Smooth muscle cell (in vitro differentiated cells): ENCODE results near the gene FAAP20. TPM values are rescaled to one million over a fixed set of nuclear protein-coding genes. Genes with fewer than 3 reads are reported as not detected.

Source experiments
- DNase-seq: peaks from one replicate; lab custom pipeline; 2025; ENCODE audit not compliant: unreplicated experiment; lab: John Stamatoyannopoulos, UW
- H2AFZ ChIP-seq: fragments of 200-600 bp; sonication (generic); 2 replicates; pipeline ENCODE4 v1.6.0; 2016; ENCODE audit warnings: antibody characterized with exemption, low read depth, mild to moderate bottlenecking
- H3F3A ChIP-seq: fragments of 200-600 bp; sonication (generic); 2 replicates; pipeline ENCODE4 v1.6.0; 2017; ENCODE audit warnings: antibody characterized with exemption, low read depth
- H3K27ac ChIP-seq: fragments of 200-600 bp; sonication (generic); 2 replicates; pipeline ENCODE4 v1.5.1; 2016; ENCODE audit warnings: low read depth, mild to moderate bottlenecking
- H3K27me3 ChIP-seq: fragments of 200-600 bp; sonication (generic); 2 replicates; pipeline ENCODE4 v1.6.1; 2016; ENCODE audit warnings: low read depth, mild to moderate bottlenecking
- H3K36me3 ChIP-seq: fragments of 200-600 bp; sonication (generic); 2 replicates; pipeline ENCODE4 v1.5.1; 2016; ENCODE audit warnings: low read depth
- H3K4me1 ChIP-seq: fragments of 200-600 bp; sonication (generic); 2 replicates; pipeline ENCODE4 v1.5.1; 2016; ENCODE audit warnings: low read depth
- H3K4me2 ChIP-seq: fragments of 200-600 bp; sonication (generic); 2 replicates; pipeline ENCODE4 v1.6.0; 2016; ENCODE audit warnings: mild to moderate bottlenecking
- H3K4me3 ChIP-seq: fragments of 200-600 bp; sonication (generic); 2 replicates; pipeline ENCODE4 v1.5.1; 2016; ENCODE audit warnings: mild to moderate bottlenecking
- H3K79me2 ChIP-seq: fragments of 200-600 bp; sonication (generic); 2 replicates; pipeline ENCODE4 v1.6.0; 2016; ENCODE audit warnings: low read depth, mild to moderate bottlenecking
- H3K9ac ChIP-seq: fragments of 200-600 bp; sonication (generic); 2 replicates; pipeline ENCODE4 v1.6.0; 2016; ENCODE audit warnings: low read depth
- H3K9me3 ChIP-seq: fragments of 200-600 bp; sonication (generic); replicated peaks from 2 replicates; pipeline ENCODE4 v1.5.1; 2016; ENCODE audit warnings: low read depth
- H4K20me1 ChIP-seq: fragments of 200-600 bp; sonication (generic); 2 replicates; pipeline ENCODE4 v1.6.0; 2016; ENCODE audit warnings: low read depth
- WGBS: methylation state at CpG from one replicate; pipeline ENCODE4 v1.1.7; 2016; ENCODE audit warnings: low lambda C conversion rate; 5-methylcytosine and 5-hydroxymethylcytosine counted together
- polyA plus RNA-seq: library from polyadenylated mRNA; unstranded; fragments of >200 nt; fragmentation: Nextera tagmentation; extraction: Ambion mirVana; gene quantifications from 2 replicates; pipeline ENCODE4 v1.2.1, GENCODE V29; 2016
- total RNA-seq: library from RNA; depleted of rRNA; stranded (reverse); fragments of >200 nt; gene quantifications from 2 replicates; pipeline ENCODE4 v1.2.3, GENCODE V29; 2014
- TF ChIP-seq, protein P1 (sequence below): fragments of 200-600 bp; sonication (generic); IDR thresholded peaks from 2 replicates; pipeline ENCODE4 v1.5.1; 2017; ENCODE audit warnings: borderline replicate concordance, mild to moderate bottlenecking, antibody characterized with exemption; ENCODE audit not compliant: insufficient read depth, poor library complexity, severe bottlenecking

FAAP20 gene
- total and polyA plus RNA-seq, 2 experiments from 2014 or later, result 33.1 to 162 TPM

GRCh38 chr1:2227346-2228156 is 33.0 kb upstream of the FAAP20 start:
- under 1% methylated on average over 57 of the region's 129 CpGs for WGBS
- Histone ChIP-seq H3K36me3 (no peaks in the 10 kb centered on the region), H4K20me1 (peaks cover 40% of the 10 kb centered on the region), H3K4me2 (peak overlapping the region; percentile 97), H2AFZ (no peak overlapping the region), H3K4me1 (peaks cover 35% of the 10 kb centered on the region), H3K9me3 (no peaks in the 10 kb centered on the region), H3K9ac (peak overlapping the region; percentile 98), H3K79me2 (peaks cover 40% of the 10 kb centered on the region), H3K27me3 (no peaks in the 10 kb centered on the region), H3K4me3 (peak overlapping the region; percentile 82), H3K27ac (peak overlapping the region; percentile 95), H3F3A (peaks cover 8% of the 10 kb centered on the region)
- TF ChIP-seq, protein P1, sequence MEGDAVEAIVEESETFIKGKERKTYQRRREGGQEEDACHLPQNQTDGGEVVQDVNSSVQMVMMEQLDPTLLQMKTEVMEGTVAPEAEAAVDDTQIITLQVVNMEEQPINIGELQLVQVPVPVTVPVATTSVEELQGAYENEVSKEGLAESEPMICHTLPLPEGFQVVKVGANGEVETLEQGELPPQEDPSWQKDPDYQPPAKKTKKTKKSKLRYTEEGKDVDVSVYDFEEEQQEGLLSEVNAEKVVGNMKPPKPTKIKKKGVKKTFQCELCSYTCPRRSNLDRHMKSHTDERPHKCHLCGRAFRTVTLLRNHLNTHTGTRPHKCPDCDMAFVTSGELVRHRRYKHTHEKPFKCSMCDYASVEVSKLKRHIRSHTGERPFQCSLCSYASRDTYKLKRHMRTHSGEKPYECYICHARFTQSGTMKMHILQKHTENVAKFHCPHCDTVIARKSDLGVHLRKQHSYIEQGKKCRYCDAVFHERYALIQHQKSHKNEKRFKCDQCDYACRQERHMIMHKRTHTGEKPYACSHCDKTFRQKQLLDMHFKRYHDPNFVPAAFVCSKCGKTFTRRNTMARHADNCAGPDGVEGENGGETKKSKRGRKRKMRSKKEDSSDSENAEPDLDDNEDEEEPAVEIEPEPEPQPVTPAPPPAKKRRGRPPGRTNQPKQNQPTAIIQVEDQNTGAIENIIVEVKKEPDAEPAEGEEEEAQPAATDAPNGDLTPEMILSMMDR, result no peak
- peak; percentile 92 for DNase-seq

DNA sequence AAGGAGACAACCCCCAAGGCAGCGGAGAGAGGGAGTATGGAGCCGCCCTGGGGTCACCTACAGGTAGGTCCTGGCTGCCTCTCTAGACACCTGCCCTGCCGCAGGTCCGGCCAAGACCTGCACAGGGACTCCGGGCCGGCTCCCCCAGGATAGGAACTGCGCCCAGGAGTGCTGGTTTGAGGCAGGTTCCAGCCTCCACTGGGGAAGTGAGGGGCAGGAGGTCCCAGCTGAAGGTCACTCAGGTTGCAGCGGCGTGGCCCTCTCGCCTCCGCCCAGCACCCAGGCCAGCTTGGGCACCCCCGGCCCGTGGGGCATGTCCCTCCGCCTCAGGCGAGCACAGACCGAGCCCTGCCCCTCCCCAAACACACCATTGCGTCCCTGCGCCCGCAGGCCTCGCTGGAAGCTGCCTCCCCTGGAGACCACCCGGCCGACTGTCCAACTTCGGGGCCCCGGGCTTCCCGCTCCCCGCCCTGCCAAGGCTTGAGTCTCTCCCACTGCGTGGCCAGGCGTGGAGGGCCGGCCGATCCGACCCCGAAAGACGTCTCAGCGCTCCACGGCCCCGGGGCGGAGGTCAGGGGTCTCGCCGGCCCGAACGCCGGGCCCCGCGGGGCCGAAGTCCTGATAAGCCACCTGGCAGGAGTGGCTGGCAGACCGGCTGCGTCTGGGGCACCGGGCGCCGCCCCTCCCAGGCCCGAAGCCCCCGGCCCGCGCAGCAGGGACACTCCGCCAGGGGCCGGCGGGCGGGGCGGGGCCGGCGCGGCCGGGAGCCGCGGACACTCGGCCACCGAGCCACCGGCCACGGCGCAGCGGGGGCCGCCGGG is 32.2 kb upstream of the FAAP20 start:
- Histone ChIP-seq H3K9ac (peak overlapping the region; percentile 98), H3K4me3 (peak overlapping the region; percentile 82), H3K36me3 (no peaks in the 10 kb centered on the region), H4K20me1 (peaks cover 32% of the 10 kb centered on the region), H3K27ac (peak overlapping the region; percentile 95), H3K4me2 (peak overlapping the region; percentile 97), H3K27me3 (no peaks in the 10 kb centered on the region), H3K4me1 (peaks cover 27% of the 10 kb centered on the region), H3K79me2 (peaks cover 31% of the 10 kb centered on the region), H3K9me3 (no peaks in the 10 kb centered on the region), H3F3A (peaks cover 8% of the 10 kb centered on the region), H2AFZ (no peak overlapping the region)
- TF ChIP-seq, protein P1, result no peak
- no peak for DNase-seq
- WGBS, result 15% methylated on average over 55 of the region's 73 CpGs

DNA sequence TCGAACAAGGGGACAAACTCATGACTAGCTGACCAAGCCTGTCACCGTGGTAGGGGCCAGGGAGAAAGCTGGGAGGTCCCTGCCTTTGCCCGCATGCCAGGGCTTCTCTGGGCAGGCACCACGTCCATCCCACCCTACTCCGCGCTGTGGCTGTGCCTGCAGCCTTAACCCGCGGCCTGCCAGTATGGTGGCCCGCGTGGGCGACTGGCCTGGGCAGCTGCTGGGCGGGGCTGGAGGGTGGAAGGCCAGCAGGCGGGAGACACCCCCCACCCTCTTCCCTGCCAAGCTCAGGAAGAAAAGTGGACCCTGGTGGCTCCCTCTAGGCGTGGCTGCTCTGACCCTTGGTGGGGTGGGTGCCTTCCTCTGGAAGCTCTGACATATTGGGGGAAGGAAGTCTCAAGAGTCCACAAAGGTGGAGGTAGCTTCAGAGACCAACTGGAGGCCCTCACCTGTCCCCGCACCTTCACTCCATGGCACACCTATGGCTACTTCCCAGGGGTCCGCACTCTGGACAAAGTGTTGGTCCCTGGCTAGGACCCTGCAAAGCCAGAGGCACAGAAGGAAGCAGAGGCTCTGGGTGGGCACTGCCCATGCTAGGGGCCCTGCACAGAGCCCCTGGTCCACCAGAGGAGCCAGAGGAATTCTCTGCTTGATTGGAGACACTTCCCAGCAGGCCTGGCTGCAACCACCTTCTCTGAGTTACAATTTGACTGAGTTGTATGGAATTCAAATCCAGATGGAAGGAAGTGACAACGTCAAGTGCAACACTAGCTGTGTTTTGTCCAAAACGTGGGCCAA is 30.3 kb upstream of the FAAP20 start:
- H3K79me2 ChIP-seq, result peaks cover 12% of the 10 kb centered on the region
- H3K36me3 ChIP-seq, result no peaks in the 10 kb centered on the region
- 94% methylated on average over 18 of the region's 18 CpGs for WGBS
- H4K20me1 ChIP-seq, result peaks cover 13% of the 10 kb centered on the region
- no peak overlapping the region for H3K9ac ChIP-seq
- no peak overlapping the region for H2AFZ ChIP-seq
- H3K27me3 ChIP-seq, result no peaks in the 10 kb centered on the region
- no peak overlapping the region for H3K27ac ChIP-seq
- no peaks in the 10 kb centered on the region for H3F3A ChIP-seq
- TF ChIP-seq, protein P1, result no peak
- peaks cover 9% of the 10 kb centered on the region for H3K4me1 ChIP-seq
- DNase-seq, result no peak
- no peaks in the 10 kb centered on the region for H3K9me3 ChIP-seq
- H3K4me3 ChIP-seq, result no peak overlapping the region
- no peak overlapping the region for H3K4me2 ChIP-seq
